ENCODE results near the gene KCNG1. TPM values are rescaled to one million over a fixed set of nuclear protein-coding genes. Genes with fewer than 3 reads are reported as not detected.

KCNG1 gene
- total and polyA plus RNA-seq, 2 of the 13 experiments (the other 11 are each of a cell fraction or from before 2014, with no cell fraction given): not detected

DNA sequence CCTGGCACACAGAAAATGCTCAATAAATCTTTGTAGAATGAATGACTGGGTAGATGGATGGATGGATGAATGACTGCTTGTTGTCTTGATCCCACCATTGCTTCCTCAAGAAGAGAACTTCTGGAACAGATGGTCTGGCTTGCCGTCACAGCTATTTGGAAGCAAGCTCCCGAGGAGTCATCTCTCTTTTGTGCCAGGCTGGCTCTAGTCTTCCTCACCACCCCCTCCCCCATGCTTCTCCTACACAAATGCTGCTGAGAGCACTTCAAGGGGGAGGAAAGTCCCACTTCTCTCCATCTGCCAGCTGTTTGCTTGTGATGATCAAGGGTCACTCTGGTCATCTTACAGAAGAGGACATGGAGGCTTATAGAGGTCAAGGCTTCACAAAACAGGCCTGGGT, 11.6 kb upstream of the KCNG1 start (continued):
- TF ChIP-seq ZBTB37 (CRISPR knock-in tag; IDR thresholded peaks at IDR 0.05) (no peak), STAG1 (CRISPR knock-in tag; IDR thresholded peaks at IDR 0.05) (no peak), GTF2F1 (IDR thresholded peaks at IDR 0.05; ENCODE audit: low read length) (no peak), POLR2A (IDR thresholded peaks at IDR 0.05; ENCODE audit: insufficient read depth in 1 of 2, low read depth in 2 of 2, low read length in 2 of 2) (no peak), ZSCAN21 (CRISPR knock-in tag; IDR thresholded peaks at IDR 0.05; ENCODE audit: borderline replicate concordance) (no peak), ATAD3A (CRISPR knock-in tag; IDR thresholded peaks at IDR 0.05) (no peak), GABPA (IDR thresholded peaks at IDR 0.05; ENCODE audit: low read depth, low read length) (no peak), GABPA (CRISPR knock-in tag; IDR thresholded peaks at IDR 0.05; ENCODE audit: low read depth) (no peak), SP140L (CRISPR knock-in tag; IDR thresholded peaks at IDR 0.05; ENCODE audit: borderline replicate concordance) (no peak), JUNB (CRISPR knock-in tag; IDR thresholded peaks at IDR 0.05; ENCODE audit: borderline replicate concordance) (no peak), ZNF598 (CRISPR knock-in tag; IDR thresholded peaks at IDR 0.05; ENCODE audit: borderline replicate concordance) (no peak)
- TF ChIP-seq, protein P1, sequence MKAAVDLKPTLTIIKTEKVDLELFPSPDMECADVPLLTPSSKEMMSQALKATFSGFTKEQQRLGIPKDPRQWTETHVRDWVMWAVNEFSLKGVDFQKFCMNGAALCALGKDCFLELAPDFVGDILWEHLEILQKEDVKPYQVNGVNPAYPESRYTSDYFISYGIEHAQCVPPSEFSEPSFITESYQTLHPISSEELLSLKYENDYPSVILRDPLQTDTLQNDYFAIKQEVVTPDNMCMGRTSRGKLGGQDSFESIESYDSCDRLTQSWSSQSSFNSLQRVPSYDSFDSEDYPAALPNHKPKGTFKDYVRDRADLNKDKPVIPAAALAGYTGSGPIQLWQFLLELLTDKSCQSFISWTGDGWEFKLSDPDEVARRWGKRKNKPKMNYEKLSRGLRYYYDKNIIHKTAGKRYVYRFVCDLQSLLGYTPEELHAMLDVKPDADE (CRISPR knock-in tag; IDR thresholded peaks at IDR 0.05): no peak
- TF ChIP-seq, protein P2, sequence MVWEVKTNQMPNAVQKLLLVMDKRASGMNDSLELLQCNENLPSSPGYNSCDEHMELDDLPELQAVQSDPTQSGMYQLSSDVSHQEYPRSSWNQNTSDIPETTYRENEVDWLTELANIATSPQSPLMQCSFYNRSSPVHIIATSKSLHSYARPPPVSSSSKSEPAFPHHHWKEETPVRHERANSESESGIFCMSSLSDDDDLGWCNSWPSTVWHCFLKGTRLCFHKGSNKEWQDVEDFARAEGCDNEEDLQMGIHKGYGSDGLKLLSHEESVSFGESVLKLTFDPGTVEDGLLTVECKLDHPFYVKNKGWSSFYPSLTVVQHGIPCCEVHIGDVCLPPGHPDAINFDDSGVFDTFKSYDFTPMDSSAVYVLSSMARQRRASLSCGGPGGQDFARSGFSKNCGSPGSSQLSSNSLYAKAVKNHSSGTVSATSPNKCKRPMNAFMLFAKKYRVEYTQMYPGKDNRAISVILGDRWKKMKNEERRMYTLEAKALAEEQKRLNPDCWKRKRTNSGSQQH (CRISPR knock-in tag; IDR thresholded peaks at IDR 0.05; ENCODE audit: low read depth): no peak
- TF ChIP-seq, protein P3, sequence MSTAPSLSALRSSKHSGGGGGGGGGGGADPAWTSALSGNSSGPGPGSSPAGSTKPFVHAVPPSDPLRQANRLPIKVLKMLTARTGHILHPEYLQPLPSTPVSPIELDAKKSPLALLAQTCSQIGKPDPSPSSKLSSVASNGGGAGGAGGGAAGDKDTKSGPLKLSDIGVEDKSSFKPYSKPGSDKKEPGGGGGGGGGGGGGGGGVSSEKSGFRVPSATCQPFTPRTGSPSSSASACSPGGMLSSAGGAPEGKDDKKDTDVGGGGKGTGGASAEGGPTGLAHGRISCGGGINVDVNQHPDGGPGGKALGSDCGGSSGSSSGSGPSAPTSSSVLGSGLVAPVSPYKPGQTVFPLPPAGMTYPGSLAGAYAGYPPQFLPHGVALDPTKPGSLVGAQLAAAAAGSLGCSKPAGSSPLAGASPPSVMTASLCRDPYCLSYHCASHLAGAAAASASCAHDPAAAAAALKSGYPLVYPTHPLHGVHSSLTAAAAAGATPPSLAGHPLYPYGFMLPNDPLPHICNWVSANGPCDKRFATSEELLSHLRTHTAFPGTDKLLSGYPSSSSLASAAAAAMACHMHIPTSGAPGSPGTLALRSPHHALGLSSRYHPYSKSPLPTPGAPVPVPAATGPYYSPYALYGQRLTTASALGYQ (CRISPR knock-in tag; IDR thresholded peaks at IDR 0.05): no peak
